SU-DHL-6 (cell line): ENCODE results near the gene LASP1.
"Not testable (repeated sequence)": the region's sequence is repeated elsewhere in the genome, so short reads cannot be mapped to it uniquely, and the experiment has no call there.

Experiments used
- CTCF ChIP-seq: fragments of 200-600 bp; sonication (generic); IDR thresholded peaks from one replicate; pipeline ENCODE4 v1.5.1; 2017; ENCODE audit warnings: antibody characterized with exemption, mild to moderate bottlenecking, low read length, moderate library complexity; ENCODE audit not compliant: insufficient read depth, poor library complexity, severe bottlenecking
- EZH2phosphoT487 ChIP-seq: fragments of 200-600 bp; sonication (generic), shearing (Covaris generic); conservative IDR thresholded peaks from 2 replicates; pipeline ENCODE4 v1.6.1; 2018; ENCODE audit warnings: mild to moderate bottlenecking, antibody characterized with exemption, low read length, moderate library complexity, mixed read lengths

DNA sequence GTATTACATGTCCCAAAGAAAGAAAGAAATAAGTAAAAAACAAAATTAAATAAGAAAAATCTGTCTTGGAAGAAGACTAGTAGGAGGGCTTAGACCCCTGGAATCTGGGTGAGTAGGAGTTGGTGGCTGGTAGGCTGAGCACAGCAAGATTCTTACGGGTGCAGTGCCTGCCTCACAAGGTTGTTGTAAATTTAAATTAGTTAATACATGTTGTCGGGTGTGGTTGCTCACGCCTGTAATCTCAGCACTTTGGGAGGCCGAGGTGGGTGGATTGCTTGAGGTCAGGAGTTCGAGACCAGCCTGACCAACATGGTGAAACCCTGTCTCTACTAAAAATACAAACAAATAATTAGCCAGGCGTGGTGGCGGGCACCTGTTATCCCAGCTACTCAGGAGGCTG is 83.9 kb downstream of the LASP1 start:
- not testable (repeated sequence) for TF ChIP-seq CTCF, EZH2phosphoT487
